NK-92 (cell line): ENCODE measurements around the gene ACADS.

Source experiments
- DNase-seq: peaks from one replicate; lab custom pipeline; 2025; ENCODE audit not compliant: unreplicated experiment; lab: John Stamatoyannopoulos, UW

Gene ACADS

GRCh38 chr12:120755269-120755668, 29.6 kb downstream of the ACADS start:
- no peak for DNase-seq

GRCh38 chr12:120757226-120757742, 31.7 kb downstream of the ACADS start:
- DNase-seq, result no peak

- DNase-seq, result no peak
Observed at GRCh38 chr12:120757949-120758348, 32.3 kb downstream of the ACADS start.

- DNase-seq, result no peak
Observed at GRCh38 chr12:120758798-120759590, 33.4 kb downstream of the ACADS start.

- no peak for DNase-seq
Observed at GRCh38 chr12:120759591-120760348, 34.1 kb downstream of the ACADS start.

GRCh38 chr12:120760349-120761254, 35.0 kb downstream of the ACADS start:
- DNase-seq, result no peak

- DNase-seq, result no peak
Observed at GRCh38 chr12:120761519-120761934, 35.9 kb downstream of the ACADS start.

DNA sequence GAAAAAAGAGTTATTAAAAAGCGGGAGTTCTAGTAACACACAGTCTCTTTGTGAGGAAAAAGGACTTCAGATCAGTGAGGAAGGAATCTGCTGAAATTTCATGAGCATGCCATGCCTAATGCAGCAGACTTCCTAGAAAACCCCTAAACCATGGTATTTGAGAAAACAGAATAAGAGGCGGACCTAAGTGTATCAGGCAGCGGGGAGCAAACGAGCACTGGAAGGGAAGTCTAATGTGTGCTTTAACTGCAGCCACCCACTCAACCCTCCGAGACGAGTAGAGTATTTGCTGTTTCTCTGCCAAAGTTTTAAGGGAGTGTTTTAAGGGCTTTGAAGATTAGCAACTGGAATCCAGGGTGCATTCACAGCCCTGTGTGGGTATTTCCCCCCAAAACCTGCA, 36.5 kb downstream of the ACADS start:
- DNase-seq, result no peak

DNA sequence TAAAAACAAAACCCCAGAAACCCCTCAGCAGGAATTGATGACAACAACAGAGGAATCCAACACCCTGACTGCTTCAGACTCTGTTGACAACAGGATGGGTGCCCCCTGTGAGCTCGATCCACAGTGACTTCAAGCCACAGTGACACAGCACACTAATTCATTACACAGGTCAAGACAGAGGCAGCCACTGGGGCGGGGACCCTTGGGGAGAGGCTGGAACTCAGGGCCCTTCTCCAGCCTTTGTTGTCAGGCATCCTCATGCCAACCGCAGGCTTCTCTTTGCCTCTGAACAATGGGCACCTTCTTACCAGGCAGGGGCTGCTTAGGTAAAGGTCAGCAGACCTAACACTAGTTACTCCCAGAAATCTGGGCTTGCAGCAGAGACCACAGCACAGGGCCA, 37.6 kb downstream of the ACADS start:
- no peak for DNase-seq

- DNase-seq, result no peak
Observed at GRCh38 chr12:120764816-120765215, 39.2 kb downstream of the ACADS start.

- DNase-seq, result no peak
Observed at GRCh38 chr12:120766566-120766965, 40.9 kb downstream of the ACADS start.

DNA sequence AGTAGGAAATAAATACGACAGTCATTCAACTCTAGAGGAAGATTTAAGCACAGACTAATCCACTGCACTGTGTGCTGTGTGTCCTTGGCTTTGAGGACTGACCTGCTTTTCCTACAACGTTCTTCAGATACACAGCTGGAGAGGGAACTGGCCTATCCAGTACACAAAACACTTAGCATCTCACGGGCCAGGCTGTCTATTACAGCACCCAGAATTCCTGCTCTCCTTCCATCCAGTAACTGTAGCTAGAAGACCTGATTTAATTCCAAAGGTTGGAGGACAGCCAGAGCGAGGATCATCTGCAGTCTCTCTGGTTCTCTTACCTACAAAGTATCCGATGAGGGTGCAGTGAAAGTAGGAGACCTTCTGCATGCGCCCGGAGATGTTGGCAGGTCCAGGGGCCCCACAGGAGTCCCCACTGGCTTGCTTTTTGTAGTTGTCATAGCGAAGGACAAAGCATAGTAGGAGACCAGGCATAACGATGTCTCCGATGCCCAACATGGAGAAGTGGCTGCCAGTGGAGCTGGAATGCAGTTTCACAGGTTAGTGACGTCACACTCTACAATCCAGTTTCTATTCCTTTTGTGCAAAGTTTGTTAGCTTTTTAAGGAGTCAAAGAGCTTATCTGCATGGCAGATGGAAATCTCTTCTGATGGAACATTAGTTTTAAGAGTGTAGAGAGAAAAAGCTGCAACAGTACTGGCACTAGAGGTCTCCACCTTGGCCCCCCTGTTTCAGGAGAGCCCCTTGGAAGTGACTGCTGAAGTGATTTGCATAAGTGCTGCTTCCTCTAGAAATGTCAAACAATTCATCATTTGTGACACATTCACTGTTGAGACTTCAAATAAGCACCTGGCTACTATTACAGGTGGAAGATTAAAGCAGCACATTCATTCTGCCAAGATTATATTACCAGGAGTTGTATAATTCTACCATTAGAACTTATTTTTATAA, 41.7 kb downstream of the ACADS start:
- no peak for DNase-seq

GRCh38 chr12:120771097-120771496, 45.5 kb downstream of the ACADS start:
- no peak for DNase-seq

- DNase-seq, result no peak
Observed at GRCh38 chr12:120774169-120774916, 48.7 kb downstream of the ACADS start.

DNA sequence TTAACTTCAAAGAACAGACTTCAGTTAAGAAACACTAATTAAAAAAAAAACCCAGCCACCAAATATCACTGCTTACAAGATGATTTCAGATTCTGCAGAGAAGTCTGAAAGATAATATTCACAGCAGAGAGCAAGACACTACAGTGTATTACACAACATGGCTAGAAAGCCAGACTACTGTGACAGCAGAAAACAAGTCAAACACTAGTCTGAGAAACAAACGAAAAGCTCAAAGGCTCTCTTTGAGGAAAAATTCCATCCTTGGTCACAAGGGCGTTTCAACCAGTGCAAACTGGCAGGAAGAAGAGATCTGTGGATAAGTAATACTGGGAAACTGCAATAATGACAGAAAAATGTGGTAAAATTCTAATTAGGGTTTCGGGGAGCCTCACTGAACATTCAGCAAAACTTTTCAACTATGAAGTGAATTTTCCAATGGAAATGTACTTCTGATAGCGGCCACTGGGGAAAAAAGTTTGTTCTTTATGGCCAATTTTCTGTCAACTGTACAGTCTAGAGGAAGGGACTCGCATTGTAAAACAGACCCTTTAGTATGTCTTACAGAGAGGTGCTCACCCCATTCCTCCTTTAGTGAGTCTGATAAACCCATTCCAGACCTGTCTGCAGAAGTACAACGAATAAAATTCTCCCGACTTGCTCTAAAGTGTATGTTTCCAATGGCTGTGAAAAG, 50.4 kb downstream of the ACADS start:
- no peak for DNase-seq

- DNase-seq, result no peak
Observed at GRCh38 chr12:120783197-120783596, 57.6 kb downstream of the ACADS start.

- no peak for DNase-seq
Observed at GRCh38 chr12:120784804-120785203, 59.2 kb downstream of the ACADS start.

- DNase-seq, result no peak
Observed at GRCh38 chr12:120787889-120788288, 62.3 kb downstream of the ACADS start.
